ENCODE results near the gene FUOM. TPM values are rescaled to one million over a fixed set of nuclear protein-coding genes. Genes with fewer than 3 reads are reported as not detected.
"Not testable (repeated sequence)": the region's sequence is repeated elsewhere in the genome, so short reads cannot be mapped to it uniquely, and the experiment has no call there.

The FUOM gene
- total and polyA plus RNA-seq, 2 of the 8 experiments (the other 6 are each of a cell fraction or from before 2014, with no cell fraction given) = 22.0 to 30.4 TPM

DNA sequence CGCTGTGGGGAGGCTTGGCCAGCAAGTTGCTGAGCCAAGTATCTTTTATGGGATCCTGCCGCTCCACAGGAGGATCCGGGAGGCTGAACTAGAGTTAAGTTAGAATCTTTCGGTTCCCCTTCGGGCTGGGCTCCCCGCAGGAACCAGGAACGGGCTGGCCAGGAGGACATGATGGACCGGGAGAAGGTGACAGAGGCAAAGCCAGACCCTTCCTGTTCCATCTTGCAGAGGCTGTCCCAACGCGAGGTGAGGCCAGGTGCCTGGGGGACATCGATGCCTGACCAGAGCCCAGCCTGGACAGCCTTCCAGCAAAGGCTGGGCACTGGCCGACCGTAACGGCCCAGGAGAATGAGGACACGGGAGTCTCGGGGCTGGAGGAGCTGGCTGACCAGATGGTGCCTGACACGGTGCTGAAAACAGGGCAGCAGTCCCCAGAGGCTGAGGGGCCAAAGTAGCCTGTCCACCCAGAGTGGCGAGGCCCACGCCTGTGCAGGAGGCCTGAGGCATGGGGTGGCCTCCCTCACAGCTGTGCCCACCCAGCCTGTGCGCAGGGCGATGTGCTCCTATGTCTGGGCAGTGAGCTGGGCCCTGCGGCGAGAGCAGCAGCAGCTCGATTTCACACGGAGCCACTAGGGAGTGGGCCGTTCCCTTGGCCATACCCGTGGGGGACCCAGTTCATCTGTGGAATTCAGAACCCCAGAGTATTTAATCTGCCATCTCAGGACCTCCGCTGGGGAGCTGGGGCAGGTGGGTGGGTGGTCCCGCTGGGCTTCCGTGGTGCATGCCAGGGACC, 19.4 kb upstream of the FUOM start (continued):
- TF ChIP-seq YY1 (IDR thresholded peaks at IDR 0.05; ENCODE audit: low read depth, low read length) (no peak), PHF8 (conservative IDR thresholded peaks at IDR 0.05; ENCODE audit: low read depth, low read length) (no peak), SIX5 (IDR thresholded peaks at IDR 0.05; ENCODE audit: low read depth, low read length) (no peak), CTBP2 (IDR thresholded peaks at IDR 0.05; ENCODE audit: borderline replicate concordance, insufficient read depth, insufficient read length, low read length) (no peak), POLR2A (IDR thresholded peaks at IDR 0.05; ENCODE audit: control extremely low read depth in 1 of 2, low read depth in 2 of 2, low read length in 2 of 2) (no peak), FOSL1 (IDR thresholded peaks at IDR 0.05; ENCODE audit: insufficient read depth, low read depth, low read length) (no peak)

DNA sequence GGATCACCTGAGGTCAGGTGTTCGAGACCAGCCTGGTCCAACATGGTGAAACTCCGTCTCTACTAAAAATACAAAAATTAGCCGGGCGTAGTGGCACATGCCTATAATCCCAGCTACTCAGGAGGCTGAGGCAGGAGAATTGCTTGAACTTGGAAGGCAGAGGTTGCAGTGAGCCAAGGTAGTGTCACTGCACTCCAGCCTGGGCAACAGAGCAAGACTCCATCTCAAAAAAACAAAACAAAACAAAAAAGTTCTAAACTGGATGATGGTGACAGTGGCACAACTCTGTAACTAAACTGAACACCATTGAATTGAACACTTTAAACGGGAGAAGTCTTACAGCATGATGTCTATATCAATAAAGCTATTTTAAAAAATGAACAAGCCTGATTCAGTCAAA, 18.4 kb upstream of the FUOM start:
- H4K5ac ChIP-seq (ENCODE audit: insufficient read length, low read depth, low read length); H3K14ac ChIP-seq (ENCODE audit: insufficient read length); H2AFZ ChIP-seq (ENCODE audit: low read length); H3K27ac ChIP-seq (ENCODE audit: low read depth, low read length); H2BK120ac ChIP-seq (replicated peaks; ENCODE audit: low read depth, low read length); H2AK5ac ChIP-seq (ENCODE audit: low read depth, low read length); H2BK20ac ChIP-seq (ENCODE audit: low read length); H3K9ac ChIP-seq (replicated peaks in 1 of 4; ENCODE audit: extremely low read depth in 1 of 4, low read depth in 3 of 4, low read length in 3 of 4); H4K20me1 ChIP-seq (replicated peaks in 1 of 2; ENCODE audit: control insufficient read depth in 1 of 2, insufficient read depth in 2 of 2, low read length in 2 of 2); H3K4me1 ChIP-seq (replicated peaks in 1 of 4; ENCODE audit: control insufficient read depth in 3 of 4, insufficient read depth in 4 of 4, low read length in 3 of 4); H2BK15ac ChIP-seq (ENCODE audit: low read length); H3K4me3 ChIP-seq (ENCODE audit: extremely low read depth in 1 of 4, insufficient read depth in 2 of 4, low read depth in 3 of 4, low read length in 4 of 4); H3K18ac ChIP-seq (ENCODE audit: extremely low read depth, low read length); H3K4ac ChIP-seq (replicated peaks; ENCODE audit: insufficient read length, low read depth, low read length); H4K91ac ChIP-seq (replicated peaks; ENCODE audit: insufficient read length, low read length); H3K79me1 ChIP-seq (ENCODE audit: low read depth, low read length); H3K36me3 ChIP-seq (ENCODE audit: control insufficient read depth in 2 of 4, insufficient read depth in 4 of 4, low read length in 3 of 4); H2BK5ac ChIP-seq (ENCODE audit: low read depth, low read length); H3K4me2 ChIP-seq (ENCODE audit: insufficient read depth in 1 of 2, low read depth in 2 of 2, low read length in 2 of 2); H2BK12ac ChIP-seq (ENCODE audit: low read depth, low read length); DNase-seq (ENCODE audit: low read depth in 1 of 2, low spot score in 2 of 2); H3K23ac ChIP-seq (ENCODE audit: insufficient read length); POLR2A ChIA-PET (ENCODE audit: partially characterized antibody); H4K8ac ChIP-seq (ENCODE audit: extremely low read depth, insufficient read depth, low read length); H3K9me3 ChIP-seq (ENCODE audit: insufficient read depth in 2 of 2, low read depth in 1 of 2, low read length in 1 of 2); FAIRE-seq; H3K79me2 ChIP-seq (ENCODE audit: control insufficient read depth in 1 of 2, insufficient read depth in 2 of 2, low read length in 2 of 2); H3K56ac ChIP-seq (replicated peaks; ENCODE audit: insufficient read length, low read depth, low read length): not testable (repeated sequence)
- CTCF ChIA-PET (ENCODE audit: partially characterized antibody) = interaction anchor here (2.2 to 3.0 kb wide), 2 partner anchors 24 to 47 kb away, joined by 11 to 15 read pairs; no protein-coding TSS in a partner anchor
- WGBS, 2 experiments (ENCODE audit: extremely low coverage in 1 of 2, insufficient coverage in 1 of 2, insufficient read length in 1 of 2, insufficient replicate concordance in 2 of 2, low coverage in 1 of 2, low lambda C conversion rate in 2 of 2, missing lambda C conversion rate in 1 of 2) = 91% methylated on average over 5 of the region's 5 CpGs; no CpG with 5 or more reads in 1 of the 2 experiments
- Histone ChIP-seq H3K27me3 (replicated peaks in 1 of 4; ENCODE audit: control insufficient read depth in 3 of 4, extremely low read depth in 1 of 4, insufficient read depth in 3 of 4, low read length in 3 of 4) (peaks cover 8 to 48% (median 30%) of the 10 kb centered on the region in 4 experiments), H3K23me2 (ENCODE audit: low read depth, low read length) (peaks cover 16% of the 10 kb centered on the region; the same call in 1 of the 2 replicates)
